Neuron (in vitro differentiated cells): ENCODE data around the gene OR7A5.
"Not testable (repeated sequence)": the region's sequence is repeated elsewhere in the genome, so short reads cannot be mapped to it uniquely, and the experiment has no call there.

Experiments
- H2AFZ ChIP-seq: one replicate; pipeline ENCODE4 v1.6.1; 2013; ENCODE audit warnings: low read depth, mild to moderate bottlenecking, inconsistent platforms, low read length, moderate library complexity
- H3K27me3 ChIP-seq: one replicate; pipeline ENCODE4 v1.6.1; 2013; ENCODE audit warnings: low read length; ENCODE audit not compliant: insufficient read depth
- H3K36me3 ChIP-seq: one replicate; pipeline ENCODE4 v1.6.1; 2013; ENCODE audit warnings: low read length; ENCODE audit not compliant: insufficient read depth
- H3K4me1 ChIP-seq: one replicate; pipeline ENCODE4 v1.6.1; 2013; ENCODE audit warnings: low read length; ENCODE audit not compliant: insufficient read depth
- H3K4me3 ChIP-seq: 2 replicates; pipeline ENCODE4 v1.5.1; 2013; ENCODE audit warnings: mild to moderate bottlenecking, low read length, moderate library complexity
- H3K9me3 ChIP-seq: one replicate; pipeline ENCODE4 v1.6.1; 2013; ENCODE audit warnings: low read length

The OR7A5 gene

GRCh38 chr19:14781713-14782536 lies 53.1 kb downstream of the OR7A5 start:
- not testable (repeated sequence) for H3K36me3 ChIP-seq, H2AFZ ChIP-seq, H3K4me3 ChIP-seq

GRCh38 chr19:14780622-14781225 lies 54.3 kb downstream of the OR7A5 start:
- not testable (repeated sequence) for H3K36me3 ChIP-seq, H3K9me3 ChIP-seq, H3K4me3 ChIP-seq, H3K4me1 ChIP-seq, H2AFZ ChIP-seq, H3K27me3 ChIP-seq

More at GRCh38 chr19:14781713-14782536, 53.1 kb downstream of the OR7A5 start:
- not testable (repeated sequence) for H3K4me1 ChIP-seq, H3K27me3 ChIP-seq, H3K9me3 ChIP-seq

- Histone ChIP-seq H3K4me3 (no peak overlapping the region), H3K36me3 (no peaks in the 10 kb centered on the region), H2AFZ (no peak overlapping the region), H3K9me3 (no peaks in the 10 kb centered on the region), H3K27me3 (peaks cover 2% of the 10 kb centered on the region), H3K4me1 (no peaks in the 10 kb centered on the region)
Observed at GRCh38 chr19:14779151-14779550, 55.8 kb downstream of the OR7A5 start.

- H3K4me3 ChIP-seq, H2AFZ ChIP-seq, H3K27me3 ChIP-seq, H3K9me3 ChIP-seq, H3K36me3 ChIP-seq, H3K4me1 ChIP-seq: not testable (repeated sequence)
Observed at GRCh38 chr19:14778110-14778845, 56.7 kb downstream of the OR7A5 start, which contains the start of gene ADGRE2. Gene ADGRE2, minus strand, starts transcription at chr19:14778560. Its CDS starts 1,804 bp downstream, at chr19:14776756.

- not testable (repeated sequence) for H3K36me3 ChIP-seq, H3K4me3 ChIP-seq, H3K9me3 ChIP-seq, H3K27me3 ChIP-seq, H3K4me1 ChIP-seq, H2AFZ ChIP-seq
Observed at GRCh38 chr19:14777645-14778044, 57.3 kb downstream of the OR7A5 start.
